ENCODE results near the gene SLC37A1. TPM values are rescaled to one million over a fixed set of nuclear protein-coding genes. Genes with fewer than 3 reads are reported as not detected.

SLC37A1 gene
- total RNA-seq, 1 experiment from 2014 or later: 5.0 TPM

GRCh38 chr21:42579456-42580075 is 65.9 kb downstream of the SLC37A1 start:
- no peak for DNase-seq
- Histone ChIP-seq H3K9me3 (peaks cover 7% of the 10 kb centered on the region), H3K27me3 (no peaks in the 10 kb centered on the region; the same call in 1 of the 2 replicates), H3K36me3 (no peaks in the 10 kb centered on the region), H3K4me3 (no peak overlapping the region)

- DNase-seq: no peak
- Histone ChIP-seq H3K36me3 (no peaks in the 10 kb centered on the region), H3K9me3 (peaks cover 7% of the 10 kb centered on the region), H3K27me3 (no peaks in the 10 kb centered on the region; the same call in 1 of the 2 replicates), H3K4me3 (no peak overlapping the region)
Measured at GRCh38 chr21:42580076-42580792, 66.6 kb downstream of the SLC37A1 start.

GRCh38 chr21:42580793-42581321 is 67.2 kb downstream of the SLC37A1 start:
- Histone ChIP-seq H3K27me3 (no peaks in the 10 kb centered on the region; the same call in 1 of the 2 replicates), H3K36me3 (no peaks in the 10 kb centered on the region), H3K9me3 (peaks cover 7% of the 10 kb centered on the region), H3K4me3 (no peak overlapping the region)
- DNase-seq: no peak

GRCh38 chr21:42581336-42581992 is 67.8 kb downstream of the SLC37A1 start:
- no peaks in the 10 kb centered on the region; the same call in 1 of the 2 replicates for H3K27me3 ChIP-seq
- no peak overlapping the region for H3K4me3 ChIP-seq
- H3K36me3 ChIP-seq: no peaks in the 10 kb centered on the region
- H3K9me3 ChIP-seq: peaks cover 5% of the 10 kb centered on the region
- DNase-seq: no peak

- Histone ChIP-seq H3K36me3 (no peaks in the 10 kb centered on the region), H3K27me3 (no peaks in the 10 kb centered on the region; the same call in 1 of the 2 replicates), H3K9me3 (no peaks in the 10 kb centered on the region; the same call in 1 of the 2 replicates), H3K4me3 (no peak overlapping the region)
- DNase-seq: no peak
Measured at GRCh38 chr21:42581993-42582786, 68.5 kb downstream of the SLC37A1 start.

- H3K36me3 ChIP-seq: no peaks in the 10 kb centered on the region
- H3K9me3 ChIP-seq: no peaks in the 10 kb centered on the region
- H3K27me3 ChIP-seq: no peaks in the 10 kb centered on the region
- no peak overlapping the region for H3K4me3 ChIP-seq
- no peak for DNase-seq
Measured at GRCh38 chr21:42582787-42583476, 69.3 kb downstream of the SLC37A1 start.

- Histone ChIP-seq H3K4me3 (no peak overlapping the region), H3K9me3 (no peaks in the 10 kb centered on the region), H3K27me3 (no peaks in the 10 kb centered on the region), H3K36me3 (no peaks in the 10 kb centered on the region)
- no peak for DNase-seq
Measured at GRCh38 chr21:42583477-42584295, 70.0 kb downstream of the SLC37A1 start.

GRCh38 chr21:42584296-42584641 is 70.6 kb downstream of the SLC37A1 start:
- Histone ChIP-seq H3K9me3 (no peaks in the 10 kb centered on the region), H3K27me3 (no peaks in the 10 kb centered on the region), H3K36me3 (no peaks in the 10 kb centered on the region), H3K4me3 (no peak overlapping the region)
- no peak for DNase-seq

GRCh38 chr21:42585881-42586280 is 72.2 kb downstream of the SLC37A1 start:
- no peak overlapping the region for H3K4me3 ChIP-seq
- no peaks in the 10 kb centered on the region for H3K9me3 ChIP-seq
- no peak for DNase-seq
- no peaks in the 10 kb centered on the region for H3K36me3 ChIP-seq
- H3K27me3 ChIP-seq: no peaks in the 10 kb centered on the region

GRCh38 chr21:42586406-42586805 is 72.8 kb downstream of the SLC37A1 start:
- Histone ChIP-seq H3K36me3 (no peaks in the 10 kb centered on the region), H3K27me3 (no peaks in the 10 kb centered on the region), H3K9me3 (no peaks in the 10 kb centered on the region), H3K4me3 (no peak overlapping the region)
- no peak for DNase-seq

- H3K36me3 ChIP-seq: no peaks in the 10 kb centered on the region
- H3K4me3 ChIP-seq: no peak overlapping the region
- no peaks in the 10 kb centered on the region for H3K9me3 ChIP-seq
- DNase-seq: no peak
- no peaks in the 10 kb centered on the region for H3K27me3 ChIP-seq
Measured at GRCh38 chr21:42587036-42587435, 73.4 kb downstream of the SLC37A1 start.

GRCh38 chr21:42590431-42591131 is 76.9 kb downstream of the SLC37A1 start:
- Histone ChIP-seq H3K4me3 (no peak overlapping the region), H3K27me3 (no peaks in the 10 kb centered on the region), H3K9me3 (no peaks in the 10 kb centered on the region), H3K36me3 (no peaks in the 10 kb centered on the region)
- DNase-seq: no peak

GRCh38 chr21:42591170-42591869 is 77.7 kb downstream of the SLC37A1 start:
- no peak overlapping the region for H3K4me3 ChIP-seq
- DNase-seq: no peak
- no peaks in the 10 kb centered on the region for H3K36me3 ChIP-seq
- H3K27me3 ChIP-seq: no peaks in the 10 kb centered on the region
- no peaks in the 10 kb centered on the region for H3K9me3 ChIP-seq

- no peak overlapping the region for H3K4me3 ChIP-seq
- no peaks in the 10 kb centered on the region for H3K9me3 ChIP-seq
- no peaks in the 10 kb centered on the region for H3K36me3 ChIP-seq
- H3K27me3 ChIP-seq: no peaks in the 10 kb centered on the region
- no peak for DNase-seq
Measured at GRCh38 chr21:42592156-42592820, 78.6 kb downstream of the SLC37A1 start.
